Ovary (tissue), 9 donors: Measurements from ENCODE around the gene PEPD. TPM values are rescaled to one million over a fixed set of nuclear protein-coding genes. Genes with fewer than 3 reads are reported as not detected.

Experiments used
- DNase-seq, 5 donors: peaks; one replicate each; pipeline ENCODE4 v3.0.0-alpha.2; 2019 to 2020
- H3K27ac ChIP-seq, 2 donors: fragments of 200-600 bp; one replicate each; pipeline versions ENCODE4 v1.5.1 to v1.8.0; 2019 to 2022
- H3K27me3 ChIP-seq: fragments of 200-600 bp; one replicate; pipeline ENCODE4 v1.8.0; 2022
- H3K36me3 ChIP-seq: fragments of 200-600 bp; sonication (generic); one replicate; pipeline ENCODE4 v1.5.1; 2019
- H3K4me1 ChIP-seq: one replicate; pipeline ENCODE4 v1.8.1; 2013; ENCODE audit warnings: mild to moderate bottlenecking, moderate library complexity; ENCODE audit not compliant: insufficient read depth
- H3K4me3 ChIP-seq: fragments of 200-600 bp; sonication (generic); one replicate; pipeline ENCODE4 v1.5.1; 2017
- H3K9me3 ChIP-seq, 2 donors: fragments of 200-600 bp in 1 of 2; sonication (generic) in 1 of 2; one replicate each; pipeline versions ENCODE4 v1.5.1 to v1.8.1; 2013 to 2019; ENCODE audit warnings: mild to moderate bottlenecking in 1 of 2, moderate library complexity in 1 of 2
- CTCF ChIP-seq, 3 donors: fragments of 450-650 bp in 2 of 3; fragments of 200-600 bp in 1 of 3; IDR thresholded peaks; one replicate each; pipeline versions ENCODE4 v1.5.1 to v1.8.0; 2016 to 2022; ENCODE audit warnings: antibody characterized with exemption in 3 of 3, mild to moderate bottlenecking in 1 of 3
- EP300 ChIP-seq: sonication (generic); formaldehyde crosslinking; IDR thresholded peaks from one replicate; pipeline ENCODE4 v1.6.1; 2017; ENCODE audit warnings: antibody characterized with exemption
- POLR2A ChIP-seq: fragments of 450-650 bp; IDR thresholded peaks from one replicate; pipeline ENCODE4 v1.6.1; 2017; ENCODE audit warnings: antibody characterized with exemption, mild to moderate bottlenecking, moderate library complexity
- WGBS, 3 donors: extraction: QIAGEN DNeasy Blood & Tissue Kit in 1 of 3; methylation state at CpG; one replicate each; pipeline versions ENCODE4 v1.1.5 to v1.1.7; 2013 to 2017; 5-methylcytosine and 5-hydroxymethylcytosine counted together
- intact Hi-C, 4 donors: fragments of 100-400 bp; cut with DNase I; formaldehyde crosslinking; loops; one replicate each; pipeline versions ENCODE4 v1.11.0 to v1.15.1; 2022 to 2023
- polyA plus RNA-seq, 2 donors: library from polyadenylated mRNA; stranded (reverse); fragments of 200-250 nt in 1 of 2; fragments of 350-450 nt in 1 of 2; fragmentation: Illumina TruSeq in 1 of 2; extraction: RNeasy Lipid Tissue Mini Kit (QIAGEN cat#74804) in 1 of 2; gene quantifications; one replicate each; pipeline ENCODE4 v1.2.3, GENCODE V29; 2013 to 2014
- total RNA-seq, 7 donors: library from RNA; depleted of rRNA in 2 of 7; stranded (reverse); fragments of >200 nt in 2 of 7; fragmentation: NEBNext Ultra II Directional in 3 of 7; extraction: Animal tissue kit (Norgen Biotek cat#: 25700) in 3 of 7; gene quantifications; one replicate each; pipeline versions ENCODE4 v1.1.0 to v1.2.4, GENCODE V29; 2016 to 2023
- donor health status: DM: no; HTN: no; CAD: no; lungs with moderate emphysema.
- donor health status: DM: no; HTN: no; CAD: no.
- donor health status: Bipolar disorder and iron deficiency.
- donor health status: DM: yes; HTN: yes; CAD: no.
- donor health status: DM: no; HTN: no; CAD: no.
- donor health status: DM: yes; HTN: yes; CAD: no.

PEPD gene
- total and polyA plus RNA-seq, 9 donors = 38.7 to 66.9 (median 58.9) TPM

- Histone ChIP-seq H3K4me3 (no peak overlapping the region), H3K27ac (no peak overlapping the region), H3K4me1 (no peaks in the 10 kb centered on the region), H3K9me3 (no peaks in the 10 kb centered on the region), H3K36me3 (no peaks in the 10 kb centered on the region), H3K27me3 (no peaks in the 10 kb centered on the region)
- intact Hi-C loops = loop anchor here in 1 of 4 donors (10.0 kb wide), 1 partner anchor 337 kb away; no protein-coding TSS in a partner anchor
- DNase-seq = peak in 1 of 5 donors; percentile 5
- TF ChIP-seq POLR2A (no peak), CTCF (IDR thresholded peaks at IDR 0.05) (no peak), EP300 (no peak)
- WGBS, 3 donors = 68 to 72% (median 72%) methylated on average over 11 of the region's 11 CpGs
Observed at GRCh38 chr19:33437393-33437820, 84.2 kb downstream of the PEPD start.

GRCh38 chr19:33436360-33437345 is 84.9 kb downstream of the PEPD start:
- H3K27me3 ChIP-seq = no peaks in the 10 kb centered on the region
- peak in 1 of 5 donors; percentile 20 for DNase-seq
- intact Hi-C loops = loop anchor here in 1 of 4 donors (10.0 kb wide), 1 partner anchor 338 kb away; no protein-coding TSS in a partner anchor

GRCh38 chr19:33435706-33436359 is 85.8 kb downstream of the PEPD start:
- WGBS, 3 donors = 89 to 94% (median 91%) methylated on average over 11 of the region's 11 CpGs
- intact Hi-C loops = loop anchor here in 1 of 4 donors (10.0 kb wide), 1 partner anchor 339 kb away; no protein-coding TSS in a partner anchor
- no peaks in the 10 kb centered on the region for H3K4me1 ChIP-seq
- no peaks in the 10 kb centered on the region for H3K27me3 ChIP-seq
- DNase-seq = peak in 1 of 5 donors; percentile 8
- H3K9me3 ChIP-seq = no peaks in the 10 kb centered on the region
- no peaks in the 10 kb centered on the region for H3K36me3 ChIP-seq
- TF ChIP-seq EP300 (no peak), POLR2A (no peak), CTCF (IDR thresholded peaks at IDR 0.05) (no peak)
- no peak overlapping the region for H3K4me3 ChIP-seq
- no peak overlapping the region for H3K27ac ChIP-seq

More at GRCh38 chr19:33436360-33437345, 84.9 kb downstream of the PEPD start:
- H3K27ac ChIP-seq = no peak overlapping the region
- no peak overlapping the region for H3K4me3 ChIP-seq
- no peak for TF ChIP-seq CTCF (IDR thresholded peaks at IDR 0.05)
- H3K9me3 ChIP-seq = no peaks in the 10 kb centered on the region
- 85% methylated on average over 22 of the region's 22 CpGs for WGBS, 3 donors
- no peaks in the 10 kb centered on the region for H3K36me3 ChIP-seq
- H3K4me1 ChIP-seq = no peaks in the 10 kb centered on the region

GRCh38 chr19:33434886-33435705 is 86.5 kb downstream of the PEPD start:
- Histone ChIP-seq H3K27me3 (no peaks in the 10 kb centered on the region), H3K4me1 (no peaks in the 10 kb centered on the region), H3K27ac (no peak overlapping the region), H3K9me3 (no peaks in the 10 kb centered on the region), H3K36me3 (no peaks in the 10 kb centered on the region), H3K4me3 (no peak overlapping the region)
- peak in 1 of 5 donors; percentile 7 for DNase-seq
- TF ChIP-seq EP300 = no peak
- TF ChIP-seq CTCF (IDR thresholded peaks at IDR 0.05) = no peak
- no peak for TF ChIP-seq POLR2A
- intact Hi-C loops = loop anchor here in 3 of 4 donors (5.0 to 10.0 kb wide), 2 partner anchors 337 to 340 kb away; no protein-coding TSS in a partner anchor
- WGBS, 3 donors = 75 to 79% (median 76%) methylated on average over 28 of the region's 28 CpGs
